ENCODE measurements around the gene TRIOBP. TPM values are rescaled to one million over a fixed set of nuclear protein-coding genes. Genes with fewer than 3 reads are reported as not detected.

Gene TRIOBP
- total RNA-seq, 1 donor from 2014 or later: 49.5 TPM

- no peaks in the 10 kb centered on the region for H3K9me3 Mint-ChIP-seq (ENCODE audit: low read depth)
- H3K4me3 Mint-ChIP-seq (ENCODE audit: unreplicated experiment): peak overlapping the region; percentile 77
- H3K4me1 Mint-ChIP-seq (ENCODE audit: low read depth): peaks cover 36% of the 10 kb centered on the region
- no peaks in the 10 kb centered on the region for H3K27me3 Mint-ChIP-seq (ENCODE audit: low read depth)
- peak overlapping the region; percentile 90 for H3K27ac Mint-ChIP-seq (ENCODE audit: unreplicated experiment)
- TF ChIP-seq CTCF (IDR thresholded peaks at IDR 0.05): no peak
- DNase-seq (ENCODE audit: low spot score): no peak
- H3K36me3 Mint-ChIP-seq (ENCODE audit: low read depth): peaks cover 12% of the 10 kb centered on the region
These were observed 20.7 kb upstream of the TRIOBP start for GRCh38 chr22:37675930-37676735.

- no peak for TF ChIP-seq CTCF (IDR thresholded peaks at IDR 0.05)
- Mint-ChIP-seq H3K9me3 (ENCODE audit: low read depth) (no peaks in the 10 kb centered on the region), H3K27ac (ENCODE audit: unreplicated experiment) (peak overlapping the region; percentile 90), H3K36me3 (ENCODE audit: low read depth) (peaks cover 12% of the 10 kb centered on the region), H3K27me3 (ENCODE audit: low read depth) (no peaks in the 10 kb centered on the region), H3K4me1 (ENCODE audit: low read depth) (peaks cover 42% of the 10 kb centered on the region), H3K4me3 (ENCODE audit: unreplicated experiment) (peak overlapping the region; percentile 77)
- no peak for DNase-seq (ENCODE audit: low spot score)
These were observed 19.9 kb upstream of the TRIOBP start for GRCh38 chr22:37676736-37677492.

GRCh38 chr22:37677493-37677974 lies 19.3 kb upstream of the TRIOBP start:
- no peaks in the 10 kb centered on the region for H3K9me3 Mint-ChIP-seq (ENCODE audit: low read depth)
- H3K36me3 Mint-ChIP-seq (ENCODE audit: low read depth): peaks cover 12% of the 10 kb centered on the region
- H3K27me3 Mint-ChIP-seq (ENCODE audit: low read depth): no peaks in the 10 kb centered on the region
- no peak for DNase-seq (ENCODE audit: low spot score)
- peaks cover 42% of the 10 kb centered on the region for H3K4me1 Mint-ChIP-seq (ENCODE audit: low read depth)
- H3K27ac Mint-ChIP-seq (ENCODE audit: unreplicated experiment): peak overlapping the region; percentile 85
- H3K4me3 Mint-ChIP-seq (ENCODE audit: unreplicated experiment): peak overlapping the region; percentile 77
- no peak for TF ChIP-seq CTCF (IDR thresholded peaks at IDR 0.05)

GRCh38 chr22:37678372-37678771 lies 18.5 kb upstream of the TRIOBP start:
- Mint-ChIP-seq H3K9me3 (ENCODE audit: low read depth) (no peaks in the 10 kb centered on the region), H3K36me3 (ENCODE audit: low read depth) (peaks cover 12% of the 10 kb centered on the region), H3K4me1 (ENCODE audit: low read depth) (peaks cover 42% of the 10 kb centered on the region), H3K4me3 (ENCODE audit: unreplicated experiment) (peak overlapping the region; percentile 77), H3K27me3 (ENCODE audit: low read depth) (no peaks in the 10 kb centered on the region), H3K27ac (ENCODE audit: unreplicated experiment) (peak overlapping the region; percentile 70)
- no peak for TF ChIP-seq CTCF (IDR thresholded peaks at IDR 0.05)
- DNase-seq (ENCODE audit: low spot score): no peak

GRCh38 chr22:37679670-37680069 lies 17.2 kb upstream of the TRIOBP start:
- H3K27ac Mint-ChIP-seq (ENCODE audit: unreplicated experiment): peak overlapping the region; percentile 70
- no peaks in the 10 kb centered on the region for H3K27me3 Mint-ChIP-seq (ENCODE audit: low read depth)
- H3K9me3 Mint-ChIP-seq (ENCODE audit: low read depth): no peaks in the 10 kb centered on the region
- TF ChIP-seq CTCF (IDR thresholded peaks at IDR 0.05): no peak
- peak overlapping the region; percentile 49 for H3K4me3 Mint-ChIP-seq (ENCODE audit: unreplicated experiment)
- peaks cover 36% of the 10 kb centered on the region for H3K4me1 Mint-ChIP-seq (ENCODE audit: low read depth)
- peaks cover 12% of the 10 kb centered on the region for H3K36me3 Mint-ChIP-seq (ENCODE audit: low read depth)
- DNase-seq (ENCODE audit: low spot score): no peak

Measured in chondrocyte (in vitro differentiated cells).